HepG2 (cell line): ENCODE measurements around the gene KHK. TPM values are rescaled to one million over a fixed set of nuclear protein-coding genes. Genes with fewer than 3 reads are reported as not detected.

Experiments used
- FOXP1 ChIP-seq, 2 experiments: fragments of 450-650 bp in 1 of 2; IDR thresholded peaks; 2 replicates each; pipeline ENCODE4 v1.6.1; 2017 to 2018; ENCODE audit warnings: antibody characterized with exemption in 1 of 2
- HOXA3 ChIP-seq: sonication (generic); formaldehyde crosslinking; IDR thresholded peaks from 2 replicates; pipeline ENCODE4 v1.5.0; 2020; ENCODE audit warnings: missing genetic modification reagents
- IKZF1 ChIP-seq: fragments of 450-650 bp; IDR thresholded peaks from 2 replicates; pipeline ENCODE4 v1.7.1; 2016
- KDM2A ChIP-seq: sonication (generic); formaldehyde crosslinking; IDR thresholded peaks from 2 replicates; pipeline ENCODE4 v1.4.0; 2020; ENCODE audit warnings: low read depth, missing genetic modification reagents, borderline replicate concordance
- KMT2A ChIP-seq: sonication (generic); formaldehyde crosslinking; IDR thresholded peaks from 2 replicates; pipeline ENCODE4 v1.4.0; 2020; ENCODE audit warnings: missing genetic modification reagents
- RARG ChIP-seq: sonication (generic); formaldehyde crosslinking; IDR thresholded peaks from 2 replicates; pipeline ENCODE4 v1.4.0; 2020; ENCODE audit warnings: low read depth, mild to moderate bottlenecking, missing genetic modification reagents
- SETDB1 ChIP-seq: sonication (generic); formaldehyde crosslinking; IDR thresholded peaks from 2 replicates; pipeline ENCODE4 v1.5.1; 2020; ENCODE audit warnings: missing genetic modification reagents, mild to moderate bottlenecking, borderline replicate concordance
- SKI ChIP-seq: fragments of 450-650 bp; IDR thresholded peaks from one replicate; pipeline ENCODE4 v1.6.1; 2018; ENCODE audit warnings: mild to moderate bottlenecking; ENCODE audit not compliant: partially characterized antibody
- YEATS2 ChIP-seq: sonication (generic); formaldehyde crosslinking; IDR thresholded peaks from 2 replicates; pipeline ENCODE4 v1.4.0; 2020; ENCODE audit warnings: missing genetic modification reagents, borderline replicate concordance
- ZNF207 ChIP-seq: fragments of 450-650 bp; IDR thresholded peaks from 2 replicates; pipeline ENCODE4 v1.6.1; 2016; ENCODE audit warnings: antibody characterized with exemption, borderline replicate concordance
- ZNF264 ChIP-seq: sonication (generic); formaldehyde crosslinking; IDR thresholded peaks from 2 replicates; pipeline ENCODE4 v1.4.0; 2020; ENCODE audit warnings: missing genetic modification reagents
- ZNF430 ChIP-seq: sonication (generic); formaldehyde crosslinking; IDR thresholded peaks from 2 replicates; pipeline ENCODE4 v1.9.0; 2021; ENCODE audit warnings: mild to moderate bottlenecking, missing genetic modification reagents
- ZNF598 ChIP-seq: sonication (generic); formaldehyde crosslinking; IDR thresholded peaks from 2 replicates; pipeline ENCODE4 v1.5.1; 2020; ENCODE audit warnings: mild to moderate bottlenecking, missing genetic modification reagents, borderline replicate concordance
- ZNF790 ChIP-seq: sonication (generic); formaldehyde crosslinking; IDR thresholded peaks from 2 replicates; pipeline ENCODE4 v1.8.0; 2022; ENCODE audit warnings: missing genetic modification reagents, mild to moderate bottlenecking, borderline replicate concordance
- polyA plus RNA-seq, 8 experiments: library from polyadenylated mRNA; depleted of rRNA in 3 of 8; stranded (reverse) in 7 of 8; unstranded in 1 of 8; fragments of >200 nt; fragmentation: Illumina TruSeq in 4 of 8; extraction: Trizol in 4 of 8; gene quantifications; 2 replicates each; pipeline versions ENCODE4 v1.2.1 to v1.2.3, GENCODE V29; 2011 to 2016; ENCODE audit warnings: low read depth in 4 of 8, missing spikeins in 1 of 8, mixed read lengths in 1 of 8; ENCODE audit not compliant: insufficient read depth in 1 of 8
- total RNA-seq, 5 experiments: library from RNA; depleted of rRNA; stranded (reverse); fragments of >200 nt; fragmentation: Illumina TruSeq; extraction: Trizol; gene quantifications; 2 replicates each; pipeline ENCODE4 v1.2.3, GENCODE V29; 2016; ENCODE audit warnings: low read depth in 1 of 5
- TF ChIP-seq, protein P1 (sequence below): sonication (generic); formaldehyde crosslinking; IDR thresholded peaks from 2 replicates; pipeline ENCODE4 v1.4.0; 2020; ENCODE audit warnings: missing genetic modification reagents, borderline replicate concordance
- TF ChIP-seq, protein P2 (sequence below): sonication (generic); formaldehyde crosslinking; IDR thresholded peaks from 2 replicates; pipeline ENCODE4 v1.8.1; 2023; ENCODE audit warnings: missing genetic modification reagents, inconsistent platforms, borderline replicate concordance
- TF ChIP-seq, protein P3 (sequence below), 2 experiments: sonication (generic) in 1 of 2; formaldehyde crosslinking in 1 of 2; IDR thresholded peaks; 2 replicates each; pipeline versions ENCODE4 v1.4.0 to v1.6.1; 2018 to 2020; ENCODE audit warnings: missing genetic modification reagents in 2 of 2, borderline replicate concordance in 1 of 2, low read depth in 1 of 2, mild to moderate bottlenecking in 1 of 2, missing biosample characterization in 1 of 2
- TF ChIP-seq, protein P4 (sequence below): sonication (generic); formaldehyde crosslinking; IDR thresholded peaks from 2 replicates; pipeline ENCODE4 v1.4.0; 2020; ENCODE audit warnings: missing genetic modification reagents
- TF ChIP-seq, protein P5 (sequence below): sonication (generic); formaldehyde crosslinking; IDR thresholded peaks from 2 replicates; pipeline ENCODE4 v1.4.0; 2020; ENCODE audit warnings: missing genetic modification reagents

Gene KHK
- total and polyA plus RNA-seq, 2 of the 13 experiments (the other 11 are each of a cell fraction or from before 2014, with no cell fraction given) = 40.9 to 99.2 TPM

DNA sequence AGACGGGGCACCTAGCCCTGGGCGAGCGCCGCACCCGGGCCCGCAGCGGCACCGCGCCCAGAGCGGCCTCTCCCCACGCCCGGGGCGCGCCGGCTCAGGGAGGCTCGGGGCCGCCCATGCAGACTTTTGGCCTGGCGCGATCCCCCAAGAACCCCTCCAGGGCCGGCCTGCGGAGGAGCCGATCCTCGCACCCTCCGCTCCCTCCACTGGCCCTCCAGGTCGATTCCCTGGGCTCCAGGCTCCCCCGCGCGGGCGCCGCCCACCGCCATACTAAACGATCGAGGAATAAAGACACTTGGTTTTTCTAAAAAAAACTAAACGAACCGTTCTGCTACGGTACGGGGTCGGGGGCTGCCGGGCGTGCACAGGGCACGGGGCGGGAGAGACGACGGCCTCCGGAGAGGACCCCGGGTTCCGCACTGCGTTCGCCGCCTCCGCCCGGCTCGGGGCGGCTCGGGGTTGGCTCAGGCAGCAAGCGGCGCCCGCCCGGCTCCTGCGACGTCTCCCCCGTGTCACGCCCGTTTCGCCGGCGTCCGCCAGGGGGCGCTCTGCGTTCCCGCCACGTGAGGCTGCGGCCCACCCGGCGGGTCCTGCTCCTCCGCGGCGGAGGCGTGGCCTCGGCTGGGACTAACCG, 365 bp upstream of the KHK start (continued):
- TF ChIP-seq SKI = peak; percentile 84
- peak; percentile 96 for TF ChIP-seq KDM2A (CRISPR knock-in tag)
- TF ChIP-seq ZNF207 = no peak
- no peak for TF ChIP-seq IKZF1
- no peak for TF ChIP-seq SETDB1 (CRISPR knock-in tag)
- no peak for TF ChIP-seq ZNF264
- peak; percentile 87 for TF ChIP-seq KMT2A (CRISPR knock-in tag)
- no peak for TF ChIP-seq FOXP1 (IDR thresholded peaks at IDR 0.05)
- TF ChIP-seq FOXP1 (CRISPR knock-in tag; IDR thresholded peaks at IDR 0.05) = no peak
- TF ChIP-seq, protein P1, sequence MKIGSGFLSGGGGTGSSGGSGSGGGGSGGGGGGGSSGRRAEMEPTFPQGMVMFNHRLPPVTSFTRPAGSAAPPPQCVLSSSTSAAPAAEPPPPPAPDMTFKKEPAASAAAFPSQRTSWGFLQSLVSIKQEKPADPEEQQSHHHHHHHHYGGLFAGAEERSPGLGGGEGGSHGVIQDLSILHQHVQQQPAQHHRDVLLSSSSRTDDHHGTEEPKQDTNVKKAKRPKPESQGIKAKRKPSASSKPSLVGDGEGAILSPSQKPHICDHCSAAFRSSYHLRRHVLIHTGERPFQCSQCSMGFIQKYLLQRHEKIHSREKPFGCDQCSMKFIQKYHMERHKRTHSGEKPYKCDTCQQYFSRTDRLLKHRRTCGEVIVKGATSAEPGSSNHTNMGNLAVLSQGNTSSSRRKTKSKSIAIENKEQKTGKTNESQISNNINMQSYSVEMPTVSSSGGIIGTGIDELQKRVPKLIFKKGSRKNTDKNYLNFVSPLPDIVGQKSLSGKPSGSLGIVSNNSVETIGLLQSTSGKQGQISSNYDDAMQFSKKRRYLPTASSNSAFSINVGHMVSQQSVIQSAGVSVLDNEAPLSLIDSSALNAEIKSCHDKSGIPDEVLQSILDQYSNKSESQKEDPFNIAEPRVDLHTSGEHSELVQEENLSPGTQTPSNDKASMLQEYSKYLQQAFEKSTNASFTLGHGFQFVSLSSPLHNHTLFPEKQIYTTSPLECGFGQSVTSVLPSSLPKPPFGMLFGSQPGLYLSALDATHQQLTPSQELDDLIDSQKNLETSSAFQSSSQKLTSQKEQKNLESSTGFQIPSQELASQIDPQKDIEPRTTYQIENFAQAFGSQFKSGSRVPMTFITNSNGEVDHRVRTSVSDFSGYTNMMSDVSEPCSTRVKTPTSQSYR = no peak; the same call in 1 of the 2 replicates
- TF ChIP-seq, protein P2, sequence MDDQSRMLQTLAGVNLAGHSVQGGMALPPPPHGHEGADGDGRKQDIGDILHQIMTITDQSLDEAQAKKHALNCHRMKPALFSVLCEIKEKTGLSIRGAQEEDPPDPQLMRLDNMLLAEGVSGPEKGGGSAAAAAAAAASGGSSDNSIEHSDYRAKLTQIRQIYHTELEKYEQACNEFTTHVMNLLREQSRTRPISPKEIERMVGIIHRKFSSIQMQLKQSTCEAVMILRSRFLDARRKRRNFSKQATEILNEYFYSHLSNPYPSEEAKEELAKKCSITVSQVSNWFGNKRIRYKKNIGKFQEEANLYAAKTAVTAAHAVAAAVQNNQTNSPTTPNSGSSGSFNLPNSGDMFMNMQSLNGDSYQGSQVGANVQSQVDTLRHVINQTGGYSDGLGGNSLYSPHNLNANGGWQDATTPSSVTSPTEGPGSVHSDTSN (CRISPR knock-in tag) = no peak
- TF ChIP-seq, protein P3, sequence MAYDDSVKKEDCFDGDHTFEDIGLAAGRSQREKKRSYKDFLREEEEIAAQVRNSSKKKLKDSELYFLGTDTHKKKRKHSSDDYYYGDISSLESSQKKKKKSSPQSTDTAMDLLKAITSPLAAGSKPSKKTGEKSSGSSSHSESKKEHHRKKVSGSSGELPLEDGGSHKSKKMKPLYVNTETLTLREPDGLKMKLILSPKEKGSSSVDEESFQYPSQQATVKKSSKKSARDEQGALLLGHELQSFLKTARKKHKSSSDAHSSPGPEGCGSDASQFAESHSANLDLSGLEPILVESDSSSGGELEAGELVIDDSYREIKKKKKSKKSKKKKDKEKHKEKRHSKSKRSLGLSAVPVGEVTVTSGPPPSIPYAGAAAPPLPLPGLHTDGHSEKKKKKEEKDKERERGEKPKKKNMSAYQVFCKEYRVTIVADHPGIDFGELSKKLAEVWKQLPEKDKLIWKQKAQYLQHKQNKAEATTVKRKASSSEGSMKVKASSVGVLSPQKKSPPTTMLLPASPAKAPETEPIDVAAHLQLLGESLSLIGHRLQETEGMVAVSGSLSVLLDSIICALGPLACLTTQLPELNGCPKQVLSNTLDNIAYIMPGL (CRISPR knock-in tag; IDR thresholded peaks at IDR 0.05; ENCODE audit: borderline replicate concordance in 1 of 2, low read depth in 1 of 2) = peak; percentile 96
- TF ChIP-seq, protein P4, sequence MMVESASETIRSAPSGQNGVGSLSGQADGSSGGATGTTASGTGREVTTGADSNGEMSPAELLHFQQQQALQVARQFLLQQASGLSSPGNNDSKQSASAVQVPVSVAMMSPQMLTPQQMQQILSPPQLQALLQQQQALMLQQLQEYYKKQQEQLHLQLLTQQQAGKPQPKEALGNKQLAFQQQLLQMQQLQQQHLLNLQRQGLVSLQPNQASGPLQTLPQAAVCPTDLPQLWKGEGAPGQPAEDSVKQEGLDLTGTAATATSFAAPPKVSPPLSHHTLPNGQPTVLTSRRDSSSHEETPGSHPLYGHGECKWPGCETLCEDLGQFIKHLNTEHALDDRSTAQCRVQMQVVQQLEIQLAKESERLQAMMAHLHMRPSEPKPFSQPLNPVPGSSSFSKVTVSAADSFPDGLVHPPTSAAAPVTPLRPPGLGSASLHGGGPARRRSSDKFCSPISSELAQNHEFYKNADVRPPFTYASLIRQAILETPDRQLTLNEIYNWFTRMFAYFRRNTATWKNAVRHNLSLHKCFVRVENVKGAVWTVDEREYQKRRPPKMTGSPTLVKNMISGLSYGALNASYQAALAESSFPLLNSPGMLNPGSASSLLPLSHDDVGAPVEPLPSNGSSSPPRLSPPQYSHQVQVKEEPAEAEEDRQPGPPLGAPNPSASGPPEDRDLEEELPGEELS (CRISPR knock-in tag) = peak; percentile 46; the same call in 1 of the 2 replicates
- peak; percentile 93 for TF ChIP-seq HOXA3 (CRISPR knock-in tag)
- TF ChIP-seq ZNF430 (CRISPR knock-in tag) = peak; percentile 33
- no peak for TF ChIP-seq ZNF790 (CRISPR knock-in tag)
- no peak for TF ChIP-seq ZNF598 (CRISPR knock-in tag)
- peak; percentile 74; the same call in 1 of the 2 replicates for TF ChIP-seq RARG (CRISPR knock-in tag)
- TF ChIP-seq YEATS2 (CRISPR knock-in tag) = peak; percentile 89
- TF ChIP-seq, protein P5, sequence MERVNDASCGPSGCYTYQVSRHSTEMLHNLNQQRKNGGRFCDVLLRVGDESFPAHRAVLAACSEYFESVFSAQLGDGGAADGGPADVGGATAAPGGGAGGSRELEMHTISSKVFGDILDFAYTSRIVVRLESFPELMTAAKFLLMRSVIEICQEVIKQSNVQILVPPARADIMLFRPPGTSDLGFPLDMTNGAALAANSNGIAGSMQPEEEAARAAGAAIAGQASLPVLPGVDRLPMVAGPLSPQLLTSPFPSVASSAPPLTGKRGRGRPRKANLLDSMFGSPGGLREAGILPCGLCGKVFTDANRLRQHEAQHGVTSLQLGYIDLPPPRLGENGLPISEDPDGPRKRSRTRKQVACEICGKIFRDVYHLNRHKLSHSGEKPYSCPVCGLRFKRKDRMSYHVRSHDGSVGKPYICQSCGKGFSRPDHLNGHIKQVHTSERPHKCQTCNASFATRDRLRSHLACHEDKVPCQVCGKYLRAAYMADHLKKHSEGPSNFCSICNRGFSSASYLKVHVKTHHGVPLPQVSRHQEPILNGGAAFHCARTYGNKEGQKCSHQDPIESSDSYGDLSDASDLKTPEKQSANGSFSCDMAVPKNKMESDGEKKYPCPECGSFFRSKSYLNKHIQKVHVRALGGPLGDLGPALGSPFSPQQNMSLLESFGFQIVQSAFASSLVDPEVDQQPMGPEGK (CRISPR knock-in tag) = peak; percentile 69
